GM15510 (cell line): ENCODE measurements around the gene GLB1L2.

Experiments
- POLR2A ChIP-seq: IDR thresholded peaks from 3 replicates; pipeline ENCODE4 v1.6.1; 2011; ENCODE audit warnings: borderline replicate concordance; ENCODE audit not compliant: insufficient read length; ENCODE audit errors: extremely low read depth

The GLB1L2 gene

GRCh38 chr11:134382257-134382656 lies 50.5 kb downstream of the GLB1L2 start:
- no peak for TF ChIP-seq POLR2A

GRCh38 chr11:134382830-134383229 lies 51.0 kb downstream of the GLB1L2 start:
- no peak for TF ChIP-seq POLR2A

GRCh38 chr11:134383576-134384221 lies 51.9 kb downstream of the GLB1L2 start:
- no peak for TF ChIP-seq POLR2A

- no peak for TF ChIP-seq POLR2A
Measured at GRCh38 chr11:134384406-134384805, 52.6 kb downstream of the GLB1L2 start.

GRCh38 chr11:134385171-134385570 lies 53.4 kb downstream of the GLB1L2 start:
- TF ChIP-seq POLR2A, result no peak

- no peak for TF ChIP-seq POLR2A
Measured at GRCh38 chr11:134385774-134386565, 54.2 kb downstream of the GLB1L2 start.

- TF ChIP-seq POLR2A, result no peak
Measured at GRCh38 chr11:134386945-134387344, 55.2 kb downstream of the GLB1L2 start.

- TF ChIP-seq POLR2A, result no peak
Measured at GRCh38 chr11:134387501-134387900, 55.7 kb downstream of the GLB1L2 start.

GRCh38 chr11:134388590-134388989 lies 56.8 kb downstream of the GLB1L2 start:
- no peak for TF ChIP-seq POLR2A

GRCh38 chr11:134389464-134390180 lies 57.8 kb downstream of the GLB1L2 start:
- no peak for TF ChIP-seq POLR2A

- TF ChIP-seq POLR2A, result no peak
Measured at GRCh38 chr11:134390706-134391569, 59.1 kb downstream of the GLB1L2 start.

GRCh38 chr11:134391656-134392055 lies 59.9 kb downstream of the GLB1L2 start:
- TF ChIP-seq POLR2A, result no peak

GRCh38 chr11:134392953-134393615 lies 61.3 kb downstream of the GLB1L2 start:
- TF ChIP-seq POLR2A, result no peak

- no peak for TF ChIP-seq POLR2A
Measured at GRCh38 chr11:134393638-134394037, 61.9 kb downstream of the GLB1L2 start.

GRCh38 chr11:134394311-134394710 lies 62.5 kb downstream of the GLB1L2 start:
- TF ChIP-seq POLR2A, result no peak

GRCh38 chr11:134395002-134395401 lies 63.2 kb downstream of the GLB1L2 start:
- TF ChIP-seq POLR2A, result no peak
